ENCODE measurements around the gene PTPN7. TPM values are rescaled to one million over a fixed set of nuclear protein-coding genes. Genes with fewer than 3 reads are reported as not detected.

Gene PTPN7
- total RNA-seq: 100 to 1,000 TPM; 242 to 255 TPM

GRCh38 chr1:202160377-202160940 lies at the start of gene PTPN7:
Gene PTPN7, minus strand, starts transcription at chr1:202160602. Its CDS starts 1,200 bp downstream, at chr1:202159402.
- Mint-ChIP-seq H3K4me3 (peak within 1 kb of the TSS; percentile 91), H3K9me3 (ENCODE audit: insufficient read depth) (no peaks in the 10 kb centered on the region), H3K27me3 (ENCODE audit: low read depth) (no peaks in the 10 kb centered on the region), H3K27ac (peak within 1 kb of the TSS; percentile 100), H3K4me1 (ENCODE audit: low read depth) (peaks cover 83% of the 10 kb centered on the region), H3K36me3 (ENCODE audit: low read depth) (peaks cover 38% of the 10 kb centered on the region)
- POLR2A ChIA-PET: interaction anchor here (0.9 to 11.3 kb wide), 10 partner anchors 10 to 847 kb away, joined by 3 to 103 read pairs (median 4); partner anchors contain the start of genes ARL8A, TMEM183A and UBE2T
- ATAC-seq (peak; percentile 54), DNase-seq (peak; percentile 82)
- CTCF ChIA-PET: interaction anchor here (0.6 to 6.2 kb wide), 15 partner anchors 8 to 181 kb away, joined by 3 to 39 read pairs (median 6); partner anchors contain the start of genes ARL8A, RNPEP and UBE2T

- H3K4me1 Mint-ChIP-seq (ENCODE audit: low read depth): no peaks in the 10 kb centered on the region
- no peaks in the 10 kb centered on the region for H3K36me3 Mint-ChIP-seq (ENCODE audit: low read depth)
- DNase-seq (no peak), ATAC-seq (no peak)
- H3K9me3 Mint-ChIP-seq (ENCODE audit: insufficient read depth): no peaks in the 10 kb centered on the region
- peaks cover 24% of the 10 kb centered on the region for H3K27me3 Mint-ChIP-seq (ENCODE audit: low read depth)
- H3K27ac Mint-ChIP-seq: no peak overlapping the region
- H3K4me3 Mint-ChIP-seq: no peak overlapping the region
- ChIA-PET CTCF (no interaction called here), POLR2A (no interaction called here)
These were observed 48.0 kb upstream of the PTPN7 start for GRCh38 chr1:202208351-202208857.

- DNase-seq: no peak
- no peaks in the 10 kb centered on the region for H3K36me3 Mint-ChIP-seq (ENCODE audit: low read depth)
- peaks cover 14% of the 10 kb centered on the region for H3K27me3 Mint-ChIP-seq (ENCODE audit: low read depth)
- H3K9me3 Mint-ChIP-seq (ENCODE audit: insufficient read depth): no peaks in the 10 kb centered on the region
- no peaks in the 10 kb centered on the region for H3K4me1 Mint-ChIP-seq (ENCODE audit: low read depth)
- ChIA-PET POLR2A (no interaction called here), CTCF (no interaction called here)
- ATAC-seq: no peak
- no peak overlapping the region for H3K27ac Mint-ChIP-seq
- H3K4me3 Mint-ChIP-seq: no peak overlapping the region
These were observed 46.9 kb upstream of the PTPN7 start for GRCh38 chr1:202207292-202207691.

GRCh38 chr1:202205523-202206190 lies 45.3 kb upstream of the PTPN7 start:
- Mint-ChIP-seq H3K4me1 (ENCODE audit: low read depth) (peaks cover 10% of the 10 kb centered on the region), H3K4me3 (no peak overlapping the region), H3K27ac (no peak overlapping the region), H3K9me3 (ENCODE audit: insufficient read depth) (no peaks in the 10 kb centered on the region), H3K36me3 (ENCODE audit: low read depth) (no peaks in the 10 kb centered on the region), H3K27me3 (ENCODE audit: low read depth) (peaks cover 3% of the 10 kb centered on the region)
- ChIA-PET POLR2A (no interaction called here), CTCF (interaction anchor here (1.6 kb wide), 1 partner anchor 10 kb away, joined by 5 read pairs; no protein-coding TSS in a partner anchor)
- DNase-seq (no peak), ATAC-seq (no peak)

GRCh38 chr1:202204065-202204464 lies 43.7 kb upstream of the PTPN7 start:
- H3K9me3 Mint-ChIP-seq (ENCODE audit: insufficient read depth): no peaks in the 10 kb centered on the region
- no peaks in the 10 kb centered on the region for H3K27me3 Mint-ChIP-seq (ENCODE audit: low read depth)
- ATAC-seq (no peak), DNase-seq (no peak)
- CTCF ChIA-PET: interaction anchor here (0.9 to 1.1 kb wide), 3 partner anchors 15 to 42 kb away, joined by 3 read pairs; no protein-coding TSS in a partner anchor
- no peak overlapping the region for H3K27ac Mint-ChIP-seq
- H3K4me3 Mint-ChIP-seq: no peak overlapping the region
- POLR2A ChIA-PET: no interaction called here
- peaks cover 22% of the 10 kb centered on the region for H3K4me1 Mint-ChIP-seq (ENCODE audit: low read depth)
- no peaks in the 10 kb centered on the region for H3K36me3 Mint-ChIP-seq (ENCODE audit: low read depth)

- DNase-seq (peak; percentile 41), ATAC-seq (peak; percentile 63)
- no peaks in the 10 kb centered on the region for H3K9me3 Mint-ChIP-seq (ENCODE audit: insufficient read depth)
- POLR2A ChIA-PET: no interaction called here
- no peak overlapping the region for H3K27ac Mint-ChIP-seq
- H3K4me3 Mint-ChIP-seq: no peak overlapping the region
- H3K36me3 Mint-ChIP-seq (ENCODE audit: low read depth): no peaks in the 10 kb centered on the region
- no peaks in the 10 kb centered on the region for H3K27me3 Mint-ChIP-seq (ENCODE audit: low read depth)
- CTCF ChIA-PET: interaction anchor here (0.9 to 1.7 kb wide), 6 partner anchors 10 to 43 kb away, joined by 3 to 10 read pairs (median 3); partner anchors contain the start of genes LGR6 and PTPN7
- peaks cover 28% of the 10 kb centered on the region for H3K4me1 Mint-ChIP-seq (ENCODE audit: low read depth)
These were observed 43.0 kb upstream of the PTPN7 start for GRCh38 chr1:202203238-202204039.

- Mint-ChIP-seq H3K4me1 (ENCODE audit: low read depth) (peaks cover 36% of the 10 kb centered on the region), H3K4me3 (no peak overlapping the region), H3K36me3 (ENCODE audit: low read depth) (no peaks in the 10 kb centered on the region), H3K27me3 (ENCODE audit: low read depth) (peaks cover 6% of the 10 kb centered on the region), H3K27ac (no peak overlapping the region), H3K9me3 (ENCODE audit: insufficient read depth) (no peaks in the 10 kb centered on the region)
- CTCF ChIA-PET: interaction anchor here (0.8 to 1.7 kb wide), 5 partner anchors 9 to 104 kb away, joined by 3 to 10 read pairs (median 3); partner anchors contain the start of genes LGR6 and PTPN7
- POLR2A ChIA-PET: no interaction called here
- no peak for ATAC-seq
- DNase-seq: no peak
These were observed 42.2 kb upstream of the PTPN7 start for GRCh38 chr1:202202500-202203168.

- Mint-ChIP-seq H3K4me3 (no peak overlapping the region), H3K27me3 (ENCODE audit: low read depth) (peaks cover 6% of the 10 kb centered on the region), H3K36me3 (ENCODE audit: low read depth) (no peaks in the 10 kb centered on the region), H3K9me3 (ENCODE audit: insufficient read depth) (no peaks in the 10 kb centered on the region), H3K27ac (peak overlapping the region; percentile 69), H3K4me1 (ENCODE audit: low read depth) (peaks cover 36% of the 10 kb centered on the region)
- DNase-seq (no peak), ATAC-seq (no peak)
- POLR2A ChIA-PET: no interaction called here
- CTCF ChIA-PET: interaction anchor here (0.8 to 1.7 kb wide), 5 partner anchors 9 to 105 kb away, joined by 3 to 10 read pairs (median 6); partner anchors contain the start of gene LGR6
These were observed 41.6 kb upstream of the PTPN7 start for GRCh38 chr1:202201971-202202370.

GRCh38 chr1:202201266-202201665 lies 40.9 kb upstream of the PTPN7 start:
- ChIA-PET CTCF (interaction anchor here (1.3 kb wide), 1 partner anchor 9 kb away, joined by 6 read pairs; no protein-coding TSS in a partner anchor), POLR2A (no interaction called here)
- Mint-ChIP-seq H3K27me3 (ENCODE audit: low read depth) (peaks cover 12% of the 10 kb centered on the region), H3K36me3 (ENCODE audit: low read depth) (no peaks in the 10 kb centered on the region), H3K4me3 (no peak overlapping the region), H3K4me1 (ENCODE audit: low read depth) (peaks cover 36% of the 10 kb centered on the region), H3K27ac (peak overlapping the region; percentile 69), H3K9me3 (ENCODE audit: insufficient read depth) (no peaks in the 10 kb centered on the region)
- DNase-seq (no peak), ATAC-seq (peak; percentile 39)

- ATAC-seq (no peak), DNase-seq (no peak)
- no peaks in the 10 kb centered on the region for H3K9me3 Mint-ChIP-seq (ENCODE audit: insufficient read depth)
- H3K4me1 Mint-ChIP-seq (ENCODE audit: low read depth): peaks cover 36% of the 10 kb centered on the region
- ChIA-PET POLR2A (no interaction called here), CTCF (interaction anchor here (1.3 kb wide), 1 partner anchor 8 kb away, joined by 6 read pairs; no protein-coding TSS in a partner anchor)
- no peak overlapping the region for H3K4me3 Mint-ChIP-seq
- H3K27ac Mint-ChIP-seq: no peak overlapping the region
- H3K27me3 Mint-ChIP-seq (ENCODE audit: low read depth): peaks cover 16% of the 10 kb centered on the region
- H3K36me3 Mint-ChIP-seq (ENCODE audit: low read depth): no peaks in the 10 kb centered on the region
These were observed 40.3 kb upstream of the PTPN7 start for GRCh38 chr1:202200669-202201068.

- H3K36me3 Mint-ChIP-seq (ENCODE audit: low read depth): no peaks in the 10 kb centered on the region
- ChIA-PET CTCF (interaction anchor here (0.7 to 1.6 kb wide), 2 partner anchors 11 to 510 kb away, joined by 3 to 11 read pairs; partner anchors contain the start of gene SYT2), POLR2A (interaction anchor here (0.9 kb wide), 1 partner anchor 40 kb away, joined by 4 read pairs; the partner anchor contains the start of gene PTPN7)
- H3K9me3 Mint-ChIP-seq (ENCODE audit: insufficient read depth): no peaks in the 10 kb centered on the region
- peaks cover 36% of the 10 kb centered on the region for H3K4me1 Mint-ChIP-seq (ENCODE audit: low read depth)
- no peak for DNase-seq
- peaks cover 21% of the 10 kb centered on the region for H3K27me3 Mint-ChIP-seq (ENCODE audit: low read depth)
- H3K4me3 Mint-ChIP-seq: no peak overlapping the region
- no peak overlapping the region for H3K27ac Mint-ChIP-seq
- ATAC-seq: no peak
These were observed 39.7 kb upstream of the PTPN7 start for GRCh38 chr1:202200112-202200548.
